ENCODE data around the gene PSMD11. TPM values are rescaled to one million over a fixed set of nuclear protein-coding genes. Genes with fewer than 3 reads are reported as not detected.

Gene PSMD11
- total RNA-seq, 1 experiment from 2014 or later: 212 TPM

GRCh38 chr17:32486701-32487472 lies 42.6 kb downstream of the PSMD11 start, which contains the start of gene CDK5R1:
CDK5R1 (plus strand) TSS chr17:32486993; CDS start chr17:32487621, 628 bp downstream.
- peak; percentile 74 for ATAC-seq
- in situ Hi-C loops (cut with HindIII; ENCODE audit: low pct_unique_long_range_greater_than_20kb, low sequenced_read_pairs) (no loop called here), intact Hi-C loops (cut with micrococcal nuclease; ENCODE audit: unreplicated experiment) (no loop called here)
- H3K4me1 ChIP-seq (ENCODE audit: control insufficient read depth, insufficient read depth, low read length): peaks cover 29% of the 10 kb centered on the region
- H3K9me3 ChIP-seq (ENCODE audit: control insufficient read depth, insufficient read depth, low read depth, low read length): no peaks in the 10 kb centered on the region
- H3K27ac ChIP-seq (ENCODE audit: low read length): peak within 1 kb of the TSS; percentile 84
- no peaks in the 10 kb centered on the region for H3K27me3 ChIP-seq (ENCODE audit: control insufficient read depth, insufficient read depth, low read length)
- DNase-seq (ENCODE audit: low read depth, low spot score): no peak
- CTCF ChIA-PET: interaction anchor here (0.7 kb wide), 1 partner anchor 25 kb away, joined by 3 read pairs; no protein-coding TSS in a partner anchor
- TF ChIP-seq SIN3A (IDR thresholded peaks at IDR 0.05; ENCODE audit: borderline replicate concordance, insufficient read depth, low read depth, low read length): no peak; the same call in 1 of the 2 replicates
- no peak for TF ChIP-seq CTCF (IDR thresholded peaks at IDR 0.05)
- TF ChIP-seq TCF7L2 (IDR thresholded peaks at IDR 0.05; ENCODE audit: low read depth, low read length): no peak
- TF ChIP-seq REST (IDR thresholded peaks at IDR 0.05; ENCODE audit: insufficient read depth in 1 of 2, low read depth in 2 of 2, low read length in 1 of 2): peak; percentile 67 to 83; a peak in 3 of 4 replicates
- peak; percentile 61 for TF ChIP-seq POLR2AphosphoS5 (IDR thresholded peaks at IDR 0.05; ENCODE audit: low read depth, low read length)
- H3K36me3 ChIP-seq (ENCODE audit: control insufficient read depth, insufficient read depth, low read length): peaks cover 9% of the 10 kb centered on the region; the same call in 1 of the 2 replicates
- BruUV-seq (replicated peaks): no TSS peak
- POLR2A ChIA-PET: no interaction called here
- H3K4me3 ChIP-seq (ENCODE audit: low read depth in 2 of 2, low read length in 2 of 2): peak within 1 kb of the TSS; percentile 47 to 64

GRCh38 chr17:32487473-32488176 lies 43.3 kb downstream of the PSMD11 start:
- TF ChIP-seq SIN3A (IDR thresholded peaks at IDR 0.05; ENCODE audit: borderline replicate concordance, insufficient read depth, low read depth, low read length) (no peak), CTCF (IDR thresholded peaks at IDR 0.05) (no peak), REST (IDR thresholded peaks at IDR 0.05; ENCODE audit: insufficient read depth in 1 of 2, low read depth in 2 of 2, low read length in 1 of 2) (no peak), TCF7L2 (IDR thresholded peaks at IDR 0.05; ENCODE audit: low read depth, low read length) (no peak)
- Histone ChIP-seq H3K36me3 (ENCODE audit: control insufficient read depth, insufficient read depth, low read length) (peaks cover 2% of the 10 kb centered on the region; the same call in 1 of the 2 replicates), H3K4me3 (ENCODE audit: low read depth in 2 of 2, low read length in 2 of 2) (peak overlapping the region; percentile 47 to 64), H3K27ac (ENCODE audit: low read length) (peak overlapping the region; percentile 32; the same call in 1 of the 2 replicates), H3K9me3 (ENCODE audit: control insufficient read depth, insufficient read depth, low read depth, low read length) (no peaks in the 10 kb centered on the region), H3K27me3 (ENCODE audit: control insufficient read depth, insufficient read depth, low read length) (no peaks in the 10 kb centered on the region), H3K4me1 (ENCODE audit: control insufficient read depth, insufficient read depth, low read length) (peaks cover 29% of the 10 kb centered on the region)
- CTCF ChIA-PET: interaction anchor here (0.5 kb wide), 1 partner anchor 27 kb away, joined by 5 read pairs; no protein-coding TSS in a partner anchor
- no TSS peak for BruUV-seq (replicated peaks)
- POLR2A ChIA-PET: no interaction called here
- ATAC-seq (peak; percentile 9), DNase-seq (ENCODE audit: low read depth, low spot score) (no peak)
- intact Hi-C loops (cut with micrococcal nuclease; ENCODE audit: unreplicated experiment): no loop called here
- in situ Hi-C loops (cut with HindIII; ENCODE audit: low pct_unique_long_range_greater_than_20kb, low sequenced_read_pairs): no loop called here

All from Panc1 (cell line).